Natural killer cell (primary cell): Measurements from ENCODE around the gene SCCPDH. TPM values are rescaled to one million over a fixed set of nuclear protein-coding genes. Genes with fewer than 3 reads are reported as not detected.

ENCODE experiments used
- ATAC-seq, 3 donors: fragments of 150-1000 bp in 2 of 3; fragments of 200-7000 bp in 1 of 3; cut with Tn5 transposase; 1 replicate in 1 of 3; 2 replicates in 2 of 3; pipeline ENCODE4 v1.10.0; 2021; ENCODE audit warnings: mild to moderate bottlenecking in 2 of 3, moderate library complexity in 2 of 3
- DNase-seq, 2 donors: peaks; one replicate each; pipeline versions ENCODE4 v3.0.0 to v3.0.0-alpha.2; 2013 to 2021; ENCODE audit warnings: mixed read lengths in 1 of 2
- H3K27ac ChIP-seq: one replicate; pipeline ENCODE4 v1.5.1; 2013; ENCODE audit warnings: mild to moderate bottlenecking, low read length
- H3K27me3 ChIP-seq: one replicate; pipeline ENCODE4 v1.6.1; 2013; ENCODE audit warnings: low read length; ENCODE audit not compliant: control insufficient read depth, insufficient read depth
- H3K36me3 ChIP-seq: one replicate; pipeline ENCODE4 v1.6.1; 2013; ENCODE audit warnings: low read length; ENCODE audit not compliant: control insufficient read depth, insufficient read depth
- H3K4me1 ChIP-seq: one replicate; pipeline ENCODE4 v1.6.1; 2013; ENCODE audit warnings: low read length; ENCODE audit not compliant: control insufficient read depth, insufficient read depth
- H3K4me3 ChIP-seq: one replicate; pipeline ENCODE4 v1.5.1; 2013; ENCODE audit warnings: low read length
- H3K9me3 ChIP-seq: one replicate; pipeline ENCODE4 v1.6.1; 2013; ENCODE audit warnings: low read length; ENCODE audit not compliant: control insufficient read depth, insufficient read depth
- H3K27ac Mint-ChIP-seq, 2 donors: one replicate each; pipeline ENCODE4 v1.8.0; 2022; ENCODE audit warnings: mild to moderate bottlenecking in 2 of 2, mixed read lengths in 2 of 2, moderate library complexity in 1 of 2
- H3K27me3 Mint-ChIP-seq, 2 donors: one replicate each; pipeline ENCODE4 v1.8.0; 2022; ENCODE audit warnings: low read depth in 2 of 2, mixed read lengths in 2 of 2
- H3K36me3 Mint-ChIP-seq: one replicate; pipeline ENCODE4 v1.8.0; 2022; ENCODE audit warnings: mixed read lengths
- H3K4me1 Mint-ChIP-seq, 2 donors: one replicate each; pipeline ENCODE4 v1.8.0; 2022; ENCODE audit warnings: mixed read lengths in 2 of 2
- H3K4me3 Mint-ChIP-seq: one replicate; pipeline ENCODE4 v1.8.0; 2022; ENCODE audit warnings: mild to moderate bottlenecking, moderate library complexity, mixed read lengths
- H3K9me3 Mint-ChIP-seq, 2 donors: one replicate each; pipeline ENCODE4 v1.8.0; 2022; ENCODE audit warnings: mixed read lengths in 2 of 2
- WGBS: methylation state at CpG from one replicate; pipeline ENCODE4 v1.1.7; 2013; ENCODE audit warnings: missing lambda C conversion rate; ENCODE audit not compliant: insufficient coverage; 5-methylcytosine and 5-hydroxymethylcytosine counted together
- intact Hi-C: fragments of 100-400 bp; cut with micrococcal nuclease; formaldehyde crosslinking; loops from one replicate; pipeline ENCODE4 v1.14.2; 2022
- total RNA-seq, 4 donors: library from RNA; stranded (reverse); fragments of 120-200 nt in 1 of 4; gene quantifications; one replicate each; pipeline versions ENCODE4 v1.2.3 to v1.2.4, GENCODE V29; 2013 to 2022
- TF ChIP-seq, protein P1 (sequence below): fragments of 200-600 bp; IDR thresholded peaks from one replicate; pipeline ENCODE4 v1.8.0; 2022; ENCODE audit warnings: antibody characterized with exemption

Gene SCCPDH
- total RNA-seq, 3 donors from 2014 or later (not counting 1 experiment from before 2014, with no cell fraction given): 5.3 to 24.8 (median 9.2) TPM

DNA sequence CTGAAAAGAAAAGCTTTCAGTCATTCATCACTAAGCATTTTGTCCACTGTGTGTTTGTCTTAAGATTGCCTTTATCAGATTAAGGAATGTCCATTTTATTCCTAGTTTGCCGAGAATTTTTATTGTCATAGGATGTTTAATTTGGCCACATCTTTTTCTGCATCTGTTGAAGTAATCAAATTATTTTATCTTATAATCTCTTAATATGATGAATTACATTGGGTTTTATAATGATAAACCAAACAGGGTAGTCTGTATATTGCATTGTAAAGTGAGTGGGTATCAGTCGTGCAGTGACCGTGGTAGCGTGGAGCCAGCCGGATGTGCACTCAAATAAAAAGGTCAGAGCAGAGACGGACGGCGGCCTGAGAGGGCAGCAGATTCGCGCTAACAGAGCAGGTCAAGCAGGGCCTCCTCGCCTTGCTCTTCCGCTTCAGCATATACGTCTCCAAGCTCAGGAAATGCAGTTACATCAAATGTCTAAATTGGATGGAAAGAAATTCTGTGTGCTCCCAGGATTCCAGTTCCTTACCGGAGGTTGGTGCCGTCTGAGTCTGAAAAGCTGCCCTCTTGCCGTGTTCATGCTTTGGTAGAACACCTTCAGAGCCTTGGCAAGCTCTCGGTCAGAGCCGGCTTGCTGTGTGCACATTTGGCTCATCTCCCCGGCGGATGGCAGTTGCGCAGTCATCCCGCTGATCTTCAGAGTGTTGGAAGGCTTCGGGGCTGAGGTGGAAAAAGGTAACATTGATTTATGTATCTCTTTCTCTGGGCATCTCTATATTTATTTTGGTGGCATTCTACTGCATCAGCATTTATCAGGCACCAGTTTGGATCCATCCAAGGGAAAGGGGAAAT is 51.5 kb downstream of the SCCPDH start:
- DNase-seq (no peak), ATAC-seq (no peak)
- Histone ChIP-seq H3K36me3 (no peaks in the 10 kb centered on the region), H3K4me3 (no peak overlapping the region), H3K4me1 (no peaks in the 10 kb centered on the region), H3K9me3 (no peaks in the 10 kb centered on the region), H3K27me3 (no peaks in the 10 kb centered on the region), H3K27ac (no peak overlapping the region)
- TF ChIP-seq, protein P1, sequence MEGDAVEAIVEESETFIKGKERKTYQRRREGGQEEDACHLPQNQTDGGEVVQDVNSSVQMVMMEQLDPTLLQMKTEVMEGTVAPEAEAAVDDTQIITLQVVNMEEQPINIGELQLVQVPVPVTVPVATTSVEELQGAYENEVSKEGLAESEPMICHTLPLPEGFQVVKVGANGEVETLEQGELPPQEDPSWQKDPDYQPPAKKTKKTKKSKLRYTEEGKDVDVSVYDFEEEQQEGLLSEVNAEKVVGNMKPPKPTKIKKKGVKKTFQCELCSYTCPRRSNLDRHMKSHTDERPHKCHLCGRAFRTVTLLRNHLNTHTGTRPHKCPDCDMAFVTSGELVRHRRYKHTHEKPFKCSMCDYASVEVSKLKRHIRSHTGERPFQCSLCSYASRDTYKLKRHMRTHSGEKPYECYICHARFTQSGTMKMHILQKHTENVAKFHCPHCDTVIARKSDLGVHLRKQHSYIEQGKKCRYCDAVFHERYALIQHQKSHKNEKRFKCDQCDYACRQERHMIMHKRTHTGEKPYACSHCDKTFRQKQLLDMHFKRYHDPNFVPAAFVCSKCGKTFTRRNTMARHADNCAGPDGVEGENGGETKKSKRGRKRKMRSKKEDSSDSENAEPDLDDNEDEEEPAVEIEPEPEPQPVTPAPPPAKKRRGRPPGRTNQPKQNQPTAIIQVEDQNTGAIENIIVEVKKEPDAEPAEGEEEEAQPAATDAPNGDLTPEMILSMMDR: no peak
- H3K27me3 Mint-ChIP-seq: no peaks in the 10 kb centered on the region
- WGBS: 98% methylated on average over 22 of the region's 23 CpGs
- no peaks in the 10 kb centered on the region for H3K4me1 Mint-ChIP-seq
- H3K4me3 Mint-ChIP-seq: no peak overlapping the region
- intact Hi-C loops: no loop called here
- H3K9me3 Mint-ChIP-seq: no peaks in the 10 kb centered on the region
- no peak overlapping the region for H3K27ac Mint-ChIP-seq
- no peaks in the 10 kb centered on the region for H3K36me3 Mint-ChIP-seq

- Mint-ChIP-seq H3K9me3 (no peaks in the 10 kb centered on the region), H3K36me3 (no peaks in the 10 kb centered on the region), H3K4me3 (no peak overlapping the region), H3K27ac (no peak overlapping the region), H3K4me1 (no peaks in the 10 kb centered on the region), H3K27me3 (no peaks in the 10 kb centered on the region)
- Histone ChIP-seq H3K27ac (no peak overlapping the region), H3K9me3 (no peaks in the 10 kb centered on the region), H3K4me3 (no peak overlapping the region), H3K36me3 (no peaks in the 10 kb centered on the region), H3K27me3 (no peaks in the 10 kb centered on the region), H3K4me1 (no peaks in the 10 kb centered on the region)
- TF ChIP-seq, protein P1: no peak
- ATAC-seq: no peak
- no peak for DNase-seq
- WGBS: 94% methylated on average over 6 of the region's 6 CpGs
- intact Hi-C loops: no loop called here
Observed at GRCh38 chr1:246776923-246777322, 52.7 kb downstream of the SCCPDH start.

DNA sequence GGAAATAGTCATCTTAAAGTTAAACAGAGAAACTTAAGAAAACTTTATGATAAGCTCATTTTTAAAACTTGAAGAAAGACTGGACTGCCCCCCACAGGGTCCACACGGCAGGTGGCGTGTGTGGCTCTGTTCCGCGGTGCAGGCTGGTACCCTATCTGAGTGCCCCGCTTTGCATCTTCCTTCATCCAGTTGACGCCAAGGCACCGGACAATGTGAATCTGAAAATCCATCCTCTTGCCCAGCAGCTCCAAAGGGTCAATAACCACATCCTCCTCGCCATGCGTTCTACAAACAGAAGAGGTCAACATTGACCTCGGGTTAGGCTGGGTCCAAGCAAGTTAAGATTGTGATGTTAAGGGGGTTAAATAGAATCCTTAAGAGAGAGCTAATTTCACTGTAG is 54.5 kb downstream of the SCCPDH start:
- Histone ChIP-seq H3K4me1 (peaks cover 9% of the 10 kb centered on the region), H3K9me3 (no peaks in the 10 kb centered on the region), H3K4me3 (no peak overlapping the region), H3K36me3 (no peaks in the 10 kb centered on the region), H3K27me3 (no peaks in the 10 kb centered on the region), H3K27ac (no peak overlapping the region)
- TF ChIP-seq, protein P1: no peak
- Mint-ChIP-seq H3K4me1 (peaks cover 9% of the 10 kb centered on the region in 2 donors), H3K36me3 (no peaks in the 10 kb centered on the region), H3K9me3 (no peaks in the 10 kb centered on the region), H3K27me3 (no peaks in the 10 kb centered on the region), H3K4me3 (no peak overlapping the region), H3K27ac (no peak overlapping the region)
- 96% methylated on average over 10 of the region's 10 CpGs for WGBS
- intact Hi-C loops: no loop called here
- ATAC-seq: no peak
- no peak for DNase-seq
